ENCODE measurements around the gene CYB5RL.
A peak's percentile ranks its signal among the peaks of the same experiment; 100 is the strongest.
"Not testable (repeated sequence)": the region's sequence is repeated elsewhere in the genome, so short reads cannot be mapped to it uniquely, and the experiment has no call there.

CYB5RL gene

GRCh38 chr1:54225986-54226559 is 26.2 kb upstream of the CYB5RL start:
- no peak for DNase-seq (ENCODE audit: low spot score)

- DNase-seq (ENCODE audit: low spot score), result no peak
Measured at GRCh38 chr1:54225378-54225777, 25.5 kb upstream of the CYB5RL start.

- no peak for DNase-seq (ENCODE audit: low spot score)
Measured at GRCh38 chr1:54224233-54224632, 24.4 kb upstream of the CYB5RL start.

- no peak for DNase-seq (ENCODE audit: low spot score)
Measured at GRCh38 chr1:54223441-54224202, 23.8 kb upstream of the CYB5RL start.

GRCh38 chr1:54222711-54223110 is 22.9 kb upstream of the CYB5RL start:
- no peak for DNase-seq (ENCODE audit: low spot score)

GRCh38 chr1:54221867-54222484 is 22.1 kb upstream of the CYB5RL start:
- no peak for DNase-seq (ENCODE audit: low spot score)

GRCh38 chr1:54221113-54221834 is 21.4 kb upstream of the CYB5RL start:
- DNase-seq (ENCODE audit: low spot score), result no peak

- peak; percentile 35 for DNase-seq (ENCODE audit: low spot score)
Measured at GRCh38 chr1:54220004-54220811, 20.4 kb upstream of the CYB5RL start.

GRCh38 chr1:54219688-54220003 is 19.8 kb upstream of the CYB5RL start:
- no peak for DNase-seq (ENCODE audit: low spot score)

GRCh38 chr1:54218883-54219687 is 19.3 kb upstream of the CYB5RL start:
- DNase-seq (ENCODE audit: low spot score), result no peak

GRCh38 chr1:54215523-54215922 is 15.7 kb upstream of the CYB5RL start:
- DNase-seq (ENCODE audit: low spot score), result no peak

GRCh38 chr1:54212872-54213271 is 13.0 kb upstream of the CYB5RL start:
- no peak for DNase-seq (ENCODE audit: low spot score)

GRCh38 chr1:54207896-54208295 is 8.1 kb upstream of the CYB5RL start:
- DNase-seq (ENCODE audit: low spot score), result not testable (repeated sequence)

- DNase-seq (ENCODE audit: low spot score), result no peak
Measured at GRCh38 chr1:54207287-54207686, 7.5 kb upstream of the CYB5RL start.

- DNase-seq (ENCODE audit: low spot score), result no peak
Measured at GRCh38 chr1:54204199-54204598, 4.4 kb upstream of the CYB5RL start.

- DNase-seq (ENCODE audit: low spot score), result no peak
Measured at GRCh38 chr1:54200519-54200997, 728 bp upstream of the CYB5RL start.

GRCh38 chr1:54199151-54199764 is 572 bp downstream of the CYB5RL start:
- peak; percentile 8 for DNase-seq (ENCODE audit: low spot score)

GRCh38 chr1:54193453-54193852 is 6.4 kb downstream of the CYB5RL start:
- DNase-seq (ENCODE audit: low spot score), result no peak

- DNase-seq (ENCODE audit: low spot score), result no peak
Measured at GRCh38 chr1:54191525-54191924, 8.3 kb downstream of the CYB5RL start.

- DNase-seq (ENCODE audit: low spot score), result no peak
Measured at GRCh38 chr1:54190526-54190925, 9.3 kb downstream of the CYB5RL start.

GRCh38 chr1:54188291-54188690 is 11.5 kb downstream of the CYB5RL start:
- no peak for DNase-seq (ENCODE audit: low spot score)
